Activated CD4-positive, alpha-beta T cell treated with anti-CD3 and anti-CD28 coated beads, Interleukin-2, amount 10 ng/mL, durations not matched to agents 7 days and 5 days (primary cell): ENCODE results near the gene YKT6. TPM values are rescaled to one million over a fixed set of nuclear protein-coding genes. Genes with fewer than 3 reads are reported as not detected.

Experiments used
- CTCF ChIA-PET: fragments of 350-600 bp; sonication (Branson Sonifier 250); formaldehyde crosslinking; loops from one replicate; lab custom pipeline; 2021; ENCODE audit warnings: antibody characterized with exemption; lab: Charles Lee
- POLR2A ChIA-PET: fragments of 350-600 bp; sonication (Branson Sonifier 250); formaldehyde crosslinking; loops from one replicate; lab custom pipeline; 2021; ENCODE audit warnings: antibody characterized with exemption; lab: Charles Lee
- DNase-seq: peaks from one replicate; pipeline ENCODE4 v3.0.0-alpha.2; 2020
- H3K27ac Mint-ChIP-seq: one replicate; pipeline ENCODE4 v1.8.0; 2021; ENCODE audit warnings: mild to moderate bottlenecking, moderate library complexity, mixed read lengths
- H3K27me3 Mint-ChIP-seq: one replicate; pipeline ENCODE4 v1.8.0; 2021; ENCODE audit warnings: mixed read lengths
- H3K36me3 Mint-ChIP-seq: one replicate; pipeline ENCODE4 v1.8.0; 2021; ENCODE audit warnings: low read depth, mixed read lengths
- H3K4me1 Mint-ChIP-seq: one replicate; pipeline ENCODE4 v1.8.0; 2021; ENCODE audit warnings: mixed read lengths
- H3K4me3 Mint-ChIP-seq: one replicate; pipeline ENCODE4 v1.8.0; 2021; ENCODE audit warnings: mild to moderate bottlenecking, moderate library complexity, mixed read lengths
- H3K9me3 Mint-ChIP-seq: one replicate; pipeline ENCODE4 v1.8.0; 2021; ENCODE audit warnings: mixed read lengths
- total RNA-seq, 2 experiments: library from RNA; stranded (reverse); gene quantifications; one replicate each; pipeline ENCODE4 v1.2.3, GENCODE V29; 2021

Gene YKT6
- total RNA-seq, 2 experiments from 2014 or later = 62.6 to 63.3 TPM

DNA sequence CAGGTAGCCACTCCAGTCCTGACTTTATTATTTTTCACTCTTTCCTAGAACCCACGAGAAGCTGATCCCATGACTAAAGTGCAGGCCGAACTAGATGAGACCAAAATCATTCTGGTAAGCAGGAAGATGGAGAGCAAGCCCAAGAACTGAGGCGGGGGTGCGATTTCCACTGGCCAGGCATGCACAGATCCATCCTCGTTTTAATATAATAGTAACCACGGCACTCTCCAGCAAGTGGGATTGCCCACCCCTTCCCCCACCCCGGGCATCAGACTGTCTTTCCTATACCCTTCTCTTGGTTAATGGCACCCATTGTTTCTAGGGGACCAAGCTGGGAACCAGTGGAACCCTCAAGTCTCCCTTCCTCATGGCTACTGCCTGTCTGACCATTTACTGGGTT lies 7.3 kb downstream of the YKT6 start:
- Mint-ChIP-seq H3K27ac (no peak overlapping the region), H3K4me1 (peaks cover 10% of the 10 kb centered on the region), H3K4me3 (no peak overlapping the region), H3K9me3 (no peaks in the 10 kb centered on the region), H3K36me3 (peaks cover 57% of the 10 kb centered on the region), H3K27me3 (no peaks in the 10 kb centered on the region)
- CTCF ChIA-PET = interaction anchor here (1.0 to 1.5 kb wide), 2 partner anchors 16 to 68 kb away, joined by 3 read pairs; no protein-coding TSS in a partner anchor
- no peak for DNase-seq
- POLR2A ChIA-PET = no interaction called here

DNA sequence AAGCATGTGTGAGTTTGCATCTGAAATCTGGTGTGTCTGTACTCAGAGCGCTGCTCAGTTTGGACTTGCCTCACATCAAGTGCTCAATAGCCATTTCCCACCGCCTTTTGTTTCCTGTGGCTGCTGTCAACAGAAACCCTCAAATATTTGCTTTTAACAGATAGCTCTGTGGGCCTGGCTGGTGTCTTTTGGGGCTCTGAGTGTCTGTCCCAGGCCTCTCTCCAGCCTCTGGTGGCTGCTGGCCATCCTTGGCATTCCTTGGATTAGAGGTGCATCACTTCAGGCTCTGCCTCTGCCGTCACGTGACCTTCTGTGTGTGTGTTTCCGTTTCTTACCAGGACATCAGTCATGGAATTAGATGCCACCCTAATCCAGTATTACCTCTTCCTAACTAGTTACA lies 9.3 kb downstream of the YKT6 start:
- peaks cover 48% of the 10 kb centered on the region for H3K36me3 Mint-ChIP-seq
- H3K27me3 Mint-ChIP-seq = no peaks in the 10 kb centered on the region
- H3K4me1 Mint-ChIP-seq = peaks cover 2% of the 10 kb centered on the region
- CTCF ChIA-PET = interaction anchor here (0.7 kb wide), 1 partner anchor 129 kb away, joined by 3 read pairs; no protein-coding TSS in a partner anchor
- no peak for DNase-seq
- no peak overlapping the region for H3K4me3 Mint-ChIP-seq
- POLR2A ChIA-PET = no interaction called here
- no peaks in the 10 kb centered on the region for H3K9me3 Mint-ChIP-seq
- no peak overlapping the region for H3K27ac Mint-ChIP-seq

DNA sequence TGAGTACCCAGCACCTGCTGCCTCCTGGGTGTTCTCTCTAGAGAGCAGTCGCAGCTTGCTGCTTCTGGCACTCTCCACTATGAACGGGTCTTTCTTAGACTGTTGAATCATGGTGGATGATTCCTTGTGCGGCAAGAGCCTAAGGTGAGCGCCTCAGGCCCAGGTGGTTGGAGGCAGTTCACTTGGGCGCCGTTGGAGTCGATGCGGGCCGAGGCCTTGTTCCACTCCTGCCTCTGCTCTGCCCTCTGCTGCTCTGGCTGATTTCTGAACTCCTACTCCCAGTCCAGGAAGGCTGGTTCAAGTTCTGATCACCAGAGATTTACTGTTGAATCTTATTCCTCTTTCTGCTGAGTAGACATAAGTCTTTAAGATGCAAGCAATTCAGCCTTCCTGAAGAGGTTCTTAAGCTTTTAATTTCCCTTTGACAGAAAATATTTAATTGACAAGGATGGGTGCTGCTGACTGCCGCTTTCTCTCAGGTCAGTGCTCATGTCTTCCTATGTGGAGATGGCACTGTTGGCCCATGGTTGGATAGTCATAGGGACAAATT lies 10.4 kb downstream of the YKT6 start:
- Mint-ChIP-seq H3K9me3 (no peaks in the 10 kb centered on the region), H3K27me3 (no peaks in the 10 kb centered on the region), H3K27ac (no peak overlapping the region), H3K4me3 (no peak overlapping the region), H3K36me3 (peaks cover 42% of the 10 kb centered on the region), H3K4me1 (peaks cover 2% of the 10 kb centered on the region)
- POLR2A ChIA-PET = no interaction called here
- DNase-seq = no peak
- CTCF ChIA-PET = interaction anchor here (1.6 kb wide), 1 partner anchor 10 kb away, joined by 5 read pairs; the partner anchor contains the start of gene YKT6

DNA sequence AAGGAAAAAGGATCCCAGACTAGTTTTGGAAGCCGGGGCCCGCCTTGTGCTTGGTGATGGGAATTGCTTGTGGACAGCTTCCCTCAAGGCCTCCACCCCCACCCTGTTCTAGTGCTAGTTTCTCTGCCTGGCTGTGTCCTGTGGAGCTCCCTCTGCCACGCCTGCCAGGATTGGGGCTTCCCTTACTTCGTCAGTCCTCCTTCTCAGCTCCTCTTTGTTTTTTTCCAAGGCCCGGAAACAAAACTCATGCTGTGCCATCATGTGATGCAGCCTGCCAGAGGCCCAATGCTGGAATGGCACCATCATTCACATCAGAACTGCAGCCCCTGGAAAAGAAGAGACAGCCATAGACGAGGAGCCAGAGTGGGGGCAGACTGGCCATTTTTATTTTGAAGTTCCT lies 11.2 kb downstream of the YKT6 start:
- no peak for DNase-seq
- peaks cover 42% of the 10 kb centered on the region for H3K36me3 Mint-ChIP-seq
- H3K27me3 Mint-ChIP-seq = no peaks in the 10 kb centered on the region
- ChIA-PET POLR2A (no interaction called here), CTCF (interaction anchor here (1.6 kb wide), 2 partner anchors 11 to 28 kb away, joined by 3 to 5 read pairs; partner anchors contain the start of gene YKT6)
- H3K27ac Mint-ChIP-seq = no peak overlapping the region
- peaks cover 2% of the 10 kb centered on the region for H3K4me1 Mint-ChIP-seq
- no peak overlapping the region for H3K4me3 Mint-ChIP-seq
- H3K9me3 Mint-ChIP-seq = no peaks in the 10 kb centered on the region

DNA sequence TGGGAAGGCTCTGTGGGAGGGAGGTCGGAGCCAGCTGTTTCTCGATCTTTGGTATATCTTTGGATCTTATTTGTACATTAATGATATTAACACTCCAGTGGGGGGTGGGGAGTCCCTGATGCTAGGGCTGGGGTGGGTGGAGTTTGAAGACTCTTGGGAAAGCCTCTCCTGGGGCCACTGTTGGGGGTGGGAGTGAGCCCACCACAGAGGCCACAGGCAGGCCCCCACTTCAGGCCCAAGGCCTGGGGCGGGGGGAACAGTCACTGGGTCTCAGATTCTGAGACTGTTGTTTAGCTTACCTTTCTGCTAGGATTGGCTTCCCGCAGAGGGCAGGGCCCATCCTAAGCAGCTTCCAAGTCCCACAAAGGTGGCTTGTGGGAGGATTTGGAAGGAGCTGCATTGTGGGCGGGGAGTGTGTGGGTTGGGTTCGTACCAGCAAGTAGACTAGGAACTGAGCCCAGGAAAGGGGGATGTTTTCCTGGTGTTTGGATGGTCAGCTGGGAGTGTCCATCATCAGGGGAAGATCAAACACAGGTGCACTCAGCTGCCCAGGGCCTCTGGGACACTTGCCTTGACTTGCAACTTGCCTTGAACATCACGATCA lies 11.9 kb downstream of the YKT6 start:
- Mint-ChIP-seq H3K27ac (no peak overlapping the region), H3K36me3 (peaks cover 37% of the 10 kb centered on the region), H3K27me3 (no peaks in the 10 kb centered on the region), H3K4me3 (no peak overlapping the region), H3K9me3 (no peaks in the 10 kb centered on the region), H3K4me1 (peaks cover 2% of the 10 kb centered on the region)
- DNase-seq = no peak
- ChIA-PET CTCF (interaction anchor here (0.6 to 1.6 kb wide), 3 partner anchors 12 to 146 kb away, joined by 3 to 5 read pairs (median 3); partner anchors contain the start of gene YKT6), POLR2A (no interaction called here)

DNA sequence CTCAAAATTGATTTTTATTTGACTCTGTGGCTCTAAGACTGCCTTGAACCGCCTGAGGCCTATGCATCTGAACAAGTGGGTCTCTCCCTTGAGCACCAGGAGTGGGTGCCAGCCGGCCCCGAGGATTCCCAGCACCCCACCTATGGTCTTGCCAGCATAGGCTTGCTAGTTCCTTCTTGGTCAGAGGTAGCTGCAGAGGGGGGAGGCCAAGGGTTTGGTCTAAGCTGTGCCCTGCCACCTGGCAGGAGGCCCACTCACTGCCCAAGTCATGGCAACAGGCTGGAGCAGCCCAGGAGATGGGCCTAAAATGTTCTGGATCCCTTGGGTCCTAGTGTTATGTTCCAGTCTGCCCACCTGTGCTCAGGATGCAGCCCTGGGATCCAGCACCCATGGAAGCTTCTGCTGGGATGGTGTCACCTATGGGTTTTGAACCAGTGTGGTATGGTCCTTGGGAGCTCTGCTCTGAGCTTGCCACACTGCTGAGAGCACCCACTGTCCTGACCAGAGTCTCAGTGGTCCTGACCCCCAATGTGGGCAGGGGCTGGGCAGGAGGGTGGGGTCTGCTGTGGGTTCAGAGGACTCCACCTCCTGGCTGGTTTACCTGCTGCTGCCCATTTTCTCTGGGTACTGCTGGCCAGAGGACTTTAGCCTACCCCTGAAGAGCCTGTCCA lies 12.6 kb downstream of the YKT6 start:
- Mint-ChIP-seq H3K27ac (no peak overlapping the region), H3K27me3 (no peaks in the 10 kb centered on the region), H3K4me1 (peaks cover 2% of the 10 kb centered on the region), H3K4me3 (no peak overlapping the region), H3K9me3 (no peaks in the 10 kb centered on the region), H3K36me3 (peaks cover 33% of the 10 kb centered on the region)
- CTCF ChIA-PET = interaction anchor here (0.6 to 1.6 kb wide), 3 partner anchors 12 to 146 kb away, joined by 3 read pairs; partner anchors contain the start of gene YKT6
- no peak for DNase-seq
- POLR2A ChIA-PET = no interaction called here

DNA sequence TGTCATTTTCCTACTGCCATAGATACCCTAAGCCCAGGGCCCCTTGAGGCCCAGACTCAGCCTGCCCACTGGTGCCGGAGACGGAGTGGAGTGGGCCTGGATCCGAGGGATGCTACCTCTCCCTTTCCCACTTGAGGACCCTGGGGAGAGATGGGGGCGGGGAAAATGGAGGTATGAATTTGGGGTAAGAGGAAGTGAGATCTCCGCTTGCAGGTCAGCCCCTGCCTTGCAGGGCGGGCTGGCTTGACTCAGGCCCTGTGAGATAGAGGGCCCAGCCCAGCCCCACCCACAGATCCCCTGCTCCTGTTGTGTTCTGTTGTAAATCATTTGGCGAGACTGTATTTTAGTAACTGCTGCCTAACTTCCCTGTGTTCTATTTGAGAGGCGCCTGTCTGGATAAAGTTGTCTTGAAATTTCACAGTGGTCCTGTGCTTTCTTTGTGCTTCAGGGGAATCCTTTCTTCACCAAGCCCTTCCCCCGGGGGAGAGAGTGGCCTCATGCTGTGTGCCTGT lies 13.2 kb downstream of the YKT6 start:
- Mint-ChIP-seq H3K9me3 (no peaks in the 10 kb centered on the region), H3K4me3 (no peak overlapping the region), H3K36me3 (peaks cover 28% of the 10 kb centered on the region), H3K4me1 (peaks cover 2% of the 10 kb centered on the region), H3K27me3 (no peaks in the 10 kb centered on the region), H3K27ac (no peak overlapping the region)
- POLR2A ChIA-PET = no interaction called here
- no peak for DNase-seq
- CTCF ChIA-PET = interaction anchor here (0.6 to 0.9 kb wide), 2 partner anchors 13 to 641 kb away, joined by 3 read pairs; partner anchors contain the start of gene YKT6

DNA sequence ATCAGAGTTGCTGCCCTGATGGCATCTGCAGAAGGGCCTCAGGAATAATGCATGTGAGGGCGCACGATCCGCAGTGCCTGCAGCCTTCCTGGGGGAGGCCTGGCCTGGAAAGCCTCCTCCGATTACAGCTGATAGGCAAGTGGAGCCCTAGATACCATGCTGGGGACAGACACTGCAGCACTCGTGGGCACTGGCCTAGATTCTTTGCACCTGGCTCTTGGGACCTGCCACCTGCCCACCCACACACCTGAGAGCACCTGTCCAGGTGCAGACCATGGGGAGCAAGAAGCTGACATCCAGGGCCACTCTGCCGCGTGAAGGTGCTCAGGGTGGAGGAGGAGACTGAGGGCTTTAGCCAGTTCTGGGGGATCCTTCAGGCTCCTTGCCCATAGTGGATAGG lies 14.8 kb downstream of the YKT6 start:
- no peak for DNase-seq
- ChIA-PET POLR2A (no interaction called here), CTCF (interaction anchor here (0.5 kb wide), 1 partner anchor 118 kb away, joined by 5 read pairs; no protein-coding TSS in a partner anchor)
- Mint-ChIP-seq H3K36me3 (peaks cover 17% of the 10 kb centered on the region), H3K4me3 (no peak overlapping the region), H3K27ac (no peak overlapping the region), H3K27me3 (no peaks in the 10 kb centered on the region), H3K9me3 (no peaks in the 10 kb centered on the region), H3K4me1 (peaks cover 2% of the 10 kb centered on the region)

DNA sequence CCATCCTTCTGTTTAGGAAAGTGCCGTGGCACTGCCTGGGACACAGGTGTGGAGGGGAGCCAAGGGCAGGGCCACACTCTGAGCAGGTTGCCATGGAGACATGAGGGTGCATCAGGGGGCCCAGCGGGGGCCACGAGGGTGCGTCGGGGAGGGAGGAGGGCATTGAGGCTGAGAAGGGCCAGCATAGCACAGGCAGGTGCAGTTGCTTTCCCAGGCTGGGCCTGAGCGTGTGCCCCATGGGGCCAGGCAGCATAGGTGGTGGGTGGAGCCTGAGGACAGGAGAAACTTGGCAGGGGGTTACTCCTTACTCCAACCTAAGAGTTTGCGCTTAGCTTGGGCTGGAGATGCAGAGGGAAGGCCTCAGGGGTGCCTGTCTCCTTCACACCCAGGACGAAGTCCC lies 15.2 kb downstream of the YKT6 start:
- DNase-seq = no peak
- no peak overlapping the region for H3K4me3 Mint-ChIP-seq

DNA sequence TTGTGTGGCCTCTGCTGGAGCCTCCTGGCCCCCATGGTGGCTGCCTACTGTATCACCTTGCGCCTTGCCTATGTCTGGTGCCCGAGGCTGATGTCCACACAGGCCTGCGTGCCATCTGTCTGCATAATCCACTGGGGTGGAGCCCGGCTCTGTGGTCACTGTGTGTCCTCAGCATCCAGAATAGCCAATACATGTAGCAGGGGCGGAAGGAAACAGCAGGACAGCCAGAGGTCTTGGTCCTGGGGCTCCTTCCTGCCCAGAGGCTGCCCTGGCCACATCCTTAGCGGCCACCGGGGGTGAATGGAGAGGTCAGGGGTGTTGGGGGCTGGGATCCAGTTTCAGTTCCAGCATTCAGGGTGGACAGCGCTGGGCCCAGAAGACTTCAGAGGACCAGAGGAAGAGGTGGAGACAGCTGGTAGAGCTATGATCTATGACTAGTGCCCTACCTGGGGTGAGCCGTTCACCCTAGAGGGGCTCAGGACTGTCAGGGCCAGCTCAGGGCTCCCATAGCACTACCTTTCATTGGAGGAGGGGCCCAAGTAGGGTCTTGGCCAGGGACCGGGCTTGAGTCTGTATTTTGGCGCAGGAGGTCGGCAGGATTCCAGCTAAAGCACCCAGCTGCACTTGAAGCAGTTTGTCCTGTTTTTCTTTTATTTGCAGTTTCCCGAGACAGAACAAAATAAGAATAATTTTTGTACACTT lies 15.9 kb downstream of the YKT6 start:
- ChIA-PET POLR2A (no interaction called here), CTCF (no interaction called here)
- H3K36me3 Mint-ChIP-seq = peaks cover 14% of the 10 kb centered on the region
- no peaks in the 10 kb centered on the region for H3K4me1 Mint-ChIP-seq
- H3K4me3 Mint-ChIP-seq = no peak overlapping the region
- H3K27me3 Mint-ChIP-seq = no peaks in the 10 kb centered on the region
- H3K27ac Mint-ChIP-seq = no peak overlapping the region
- no peaks in the 10 kb centered on the region for H3K9me3 Mint-ChIP-seq
- no peak for DNase-seq

More for the DNA sequence above, 15.2 kb downstream of the YKT6 start:
- no peak overlapping the region for H3K27ac Mint-ChIP-seq
- POLR2A ChIA-PET = no interaction called here
- H3K36me3 Mint-ChIP-seq = peaks cover 17% of the 10 kb centered on the region
- peaks cover 2% of the 10 kb centered on the region for H3K4me1 Mint-ChIP-seq
- H3K9me3 Mint-ChIP-seq = no peaks in the 10 kb centered on the region
- H3K27me3 Mint-ChIP-seq = no peaks in the 10 kb centered on the region
- CTCF ChIA-PET = interaction anchor here (0.5 kb wide), 1 partner anchor 117 kb away, joined by 5 read pairs; no protein-coding TSS in a partner anchor

DNA sequence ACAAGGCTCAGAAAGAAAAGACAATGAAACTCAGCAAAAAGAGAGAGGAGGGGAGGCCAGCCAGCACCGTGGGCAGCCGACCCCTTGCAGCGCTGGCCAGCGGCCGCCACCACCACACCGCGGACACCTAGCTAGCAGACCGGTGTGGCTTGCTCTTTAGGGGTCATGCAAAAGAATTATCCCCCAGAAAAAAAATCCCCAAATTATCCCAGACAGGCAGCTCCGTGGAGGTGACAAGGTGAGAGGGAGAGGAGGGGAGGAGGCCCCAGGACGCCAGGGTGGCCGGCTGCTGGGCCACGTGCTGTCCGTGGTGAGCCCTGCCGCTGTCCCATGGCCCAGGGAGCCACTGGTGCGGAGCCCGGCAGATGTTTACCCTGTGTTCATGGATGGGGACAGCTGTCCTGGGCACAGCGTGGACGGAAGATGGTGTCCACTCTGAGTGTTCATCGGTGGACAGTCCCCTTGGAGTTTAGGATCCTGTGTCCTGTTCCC lies 16.5 kb downstream of the YKT6 start:
- no peak for DNase-seq
- no peaks in the 10 kb centered on the region for H3K4me1 Mint-ChIP-seq
- no peak overlapping the region for H3K4me3 Mint-ChIP-seq
- peaks cover 11% of the 10 kb centered on the region for H3K36me3 Mint-ChIP-seq
- POLR2A ChIA-PET = no interaction called here
- no peaks in the 10 kb centered on the region for H3K9me3 Mint-ChIP-seq
- H3K27me3 Mint-ChIP-seq = no peaks in the 10 kb centered on the region
- no peak overlapping the region for H3K27ac Mint-ChIP-seq
- CTCF ChIA-PET = no interaction called here

DNA sequence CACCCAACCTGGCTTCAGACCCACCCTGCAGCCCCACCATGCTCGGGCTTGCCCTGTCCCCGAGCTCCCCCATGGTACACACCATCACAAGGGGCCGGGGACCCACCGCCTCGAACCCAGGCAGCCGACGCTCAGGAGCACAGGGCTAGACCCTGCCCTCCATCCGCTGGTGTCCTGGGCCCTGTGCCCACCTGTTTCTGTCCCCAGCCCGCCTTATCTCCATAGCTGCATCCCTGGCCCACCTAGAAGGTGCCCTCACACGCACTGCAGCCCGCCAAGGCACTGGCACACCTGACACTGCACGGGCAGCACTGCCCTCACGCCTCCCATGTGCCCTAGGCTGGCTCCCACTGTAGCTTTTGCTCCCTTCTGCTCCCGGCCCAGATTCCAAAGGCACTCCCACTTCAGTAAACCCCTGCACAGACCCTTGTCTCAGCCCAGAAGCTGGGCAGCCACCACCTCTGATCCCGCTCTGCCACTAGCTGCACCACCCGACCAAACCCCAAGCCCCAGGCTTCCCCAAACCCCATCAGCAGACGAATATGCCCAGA lies 17.1 kb downstream of the YKT6 start:
- Mint-ChIP-seq H3K4me3 (no peak overlapping the region), H3K4me1 (no peaks in the 10 kb centered on the region)
- no peak for DNase-seq

More for the DNA sequence above, 17.1 kb downstream of the YKT6 start:
- no peaks in the 10 kb centered on the region for H3K9me3 Mint-ChIP-seq
- CTCF ChIA-PET = interaction anchor here (1.6 kb wide), 1 partner anchor 23 kb away, joined by 5 read pairs; no protein-coding TSS in a partner anchor
- no peaks in the 10 kb centered on the region for H3K27me3 Mint-ChIP-seq
- no peak overlapping the region for H3K27ac Mint-ChIP-seq
- POLR2A ChIA-PET = no interaction called here
- peaks cover 5% of the 10 kb centered on the region for H3K36me3 Mint-ChIP-seq
